Posterior cingulate gyrus (tissue), 11 donors: ENCODE data around the gene UBA7.
"Not testable (repeated sequence)": the region's sequence is repeated elsewhere in the genome, so short reads cannot be mapped to it uniquely, and the experiment has no call there.

Experiments used
- DNase-seq, 10 donors: peaks; one replicate each; pipeline versions ENCODE4 v3.0.0 to v3.0.0-alpha.2; 2020 to 2021; ENCODE audit warnings: mixed read lengths in 3 of 10
- intact Hi-C: fragments of 100-400 bp; cut with DNase I; formaldehyde crosslinking; loops from one replicate; pipeline ENCODE4 v1.15.1; 2023

The UBA7 gene

DNA sequence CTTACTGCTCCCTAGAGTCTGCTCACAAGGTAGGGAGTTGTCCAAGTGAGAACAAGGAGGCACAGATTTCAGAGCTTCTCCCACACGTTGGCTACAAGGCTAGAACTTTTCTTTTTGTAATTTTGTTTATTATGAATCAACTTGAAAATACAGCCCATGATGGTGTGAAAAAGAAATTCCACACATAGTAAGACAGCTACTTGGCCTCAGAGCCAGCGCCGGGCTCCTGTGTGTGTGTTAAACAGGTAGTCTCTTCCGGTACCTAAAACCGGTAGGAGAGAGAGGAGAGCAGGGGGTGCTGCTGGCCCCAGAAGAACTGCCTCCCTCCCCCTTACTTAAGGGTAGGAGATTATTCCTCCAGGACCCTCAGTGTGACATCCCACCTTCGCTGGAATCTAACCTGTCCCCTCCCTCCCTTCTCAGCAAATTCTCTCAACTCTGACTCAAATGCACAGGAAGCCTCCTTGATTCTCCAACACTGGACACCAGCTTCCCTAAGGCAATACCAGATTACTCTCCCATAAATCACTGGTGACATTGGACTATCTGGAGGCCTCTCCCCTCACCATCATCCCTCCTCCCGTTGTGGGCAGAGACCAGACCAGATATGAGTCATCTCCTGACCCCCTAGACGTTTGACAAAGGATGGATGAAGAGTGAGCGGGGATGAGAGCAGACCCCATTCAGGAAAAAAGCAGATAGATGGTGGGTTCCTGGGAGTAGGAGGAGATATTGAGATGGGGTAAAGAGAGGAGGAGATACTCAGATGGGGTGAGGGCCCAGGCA lies 22.9 kb downstream of the UBA7 start:
- DNase-seq, result peak in 2 of 10 donors; percentile 21 to 59
- intact Hi-C loops, result no loop called here

DNA sequence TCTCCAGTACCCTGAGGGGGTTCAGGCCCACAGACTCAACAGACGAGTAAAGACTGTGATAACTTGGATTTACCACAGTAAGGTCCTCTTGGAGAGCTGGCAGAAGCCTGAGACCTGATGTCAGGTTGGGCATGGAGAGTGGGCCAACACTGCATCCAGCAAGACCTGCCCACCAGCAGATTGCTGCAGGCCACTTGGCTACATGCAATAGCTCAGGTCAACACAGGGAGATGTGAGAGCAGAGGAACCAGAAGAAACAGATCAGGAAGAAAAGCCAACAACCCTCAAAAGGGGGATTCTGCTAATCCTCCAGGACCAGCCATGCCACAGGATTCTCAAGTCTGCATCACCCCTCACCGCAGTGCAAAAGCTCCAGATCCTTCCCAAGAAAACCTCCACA lies 25.7 kb downstream of the UBA7 start:
- intact Hi-C loops, result loop anchor here (5.0 kb wide), 1 partner anchor 66 kb away; the partner anchor contains the start of gene GMPPB

DNA sequence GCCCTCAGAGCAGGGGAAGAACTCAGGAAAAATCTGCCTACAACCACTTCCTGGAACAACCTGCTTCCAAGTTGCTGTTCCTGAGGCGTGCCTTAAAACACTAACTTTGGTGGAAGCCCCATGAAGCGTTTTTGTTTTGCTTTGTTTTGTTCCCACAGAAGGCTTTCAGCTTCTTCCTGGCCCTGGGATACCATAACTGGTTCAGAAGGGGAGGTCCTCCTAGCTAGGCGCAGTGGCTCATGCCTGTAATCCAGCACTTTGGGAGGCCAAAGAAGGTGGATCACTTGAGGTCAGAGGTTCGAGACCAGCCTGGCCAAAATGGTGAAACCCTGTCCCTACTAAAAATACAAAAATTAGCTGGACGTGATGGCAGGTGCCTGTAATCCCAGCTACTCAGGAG lies 26.2 kb downstream of the UBA7 start:
- DNase-seq, result peak in 2 of 10 donors; percentile 9 to 59
- intact Hi-C loops, result loop anchor here (5.0 kb wide), 1 partner anchor 65 kb away; the partner anchor contains the start of gene GMPPB

More for the DNA sequence above, 25.7 kb downstream of the UBA7 start:
- DNase-seq, result peak in 1 of 10 donors; percentile 7

DNA sequence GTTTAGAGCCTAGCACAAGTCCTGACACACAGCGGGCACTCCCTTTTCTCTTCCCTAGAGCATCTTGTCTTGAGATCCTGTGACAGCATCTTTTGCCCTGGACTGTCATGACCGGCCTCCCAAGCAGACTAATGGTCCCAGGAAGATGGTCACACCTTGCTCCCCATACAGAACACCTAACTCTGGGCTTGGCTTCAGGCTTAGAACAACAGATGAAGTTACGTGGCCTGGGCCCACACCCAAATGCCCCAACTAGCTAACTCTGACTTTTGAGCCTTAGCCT lies 26.6 kb downstream of the UBA7 start:
- no peak for DNase-seq
- intact Hi-C loops, result loop anchor here (5.0 kb wide), 1 partner anchor 65 kb away; the partner anchor contains the start of gene GMPPB

DNA sequence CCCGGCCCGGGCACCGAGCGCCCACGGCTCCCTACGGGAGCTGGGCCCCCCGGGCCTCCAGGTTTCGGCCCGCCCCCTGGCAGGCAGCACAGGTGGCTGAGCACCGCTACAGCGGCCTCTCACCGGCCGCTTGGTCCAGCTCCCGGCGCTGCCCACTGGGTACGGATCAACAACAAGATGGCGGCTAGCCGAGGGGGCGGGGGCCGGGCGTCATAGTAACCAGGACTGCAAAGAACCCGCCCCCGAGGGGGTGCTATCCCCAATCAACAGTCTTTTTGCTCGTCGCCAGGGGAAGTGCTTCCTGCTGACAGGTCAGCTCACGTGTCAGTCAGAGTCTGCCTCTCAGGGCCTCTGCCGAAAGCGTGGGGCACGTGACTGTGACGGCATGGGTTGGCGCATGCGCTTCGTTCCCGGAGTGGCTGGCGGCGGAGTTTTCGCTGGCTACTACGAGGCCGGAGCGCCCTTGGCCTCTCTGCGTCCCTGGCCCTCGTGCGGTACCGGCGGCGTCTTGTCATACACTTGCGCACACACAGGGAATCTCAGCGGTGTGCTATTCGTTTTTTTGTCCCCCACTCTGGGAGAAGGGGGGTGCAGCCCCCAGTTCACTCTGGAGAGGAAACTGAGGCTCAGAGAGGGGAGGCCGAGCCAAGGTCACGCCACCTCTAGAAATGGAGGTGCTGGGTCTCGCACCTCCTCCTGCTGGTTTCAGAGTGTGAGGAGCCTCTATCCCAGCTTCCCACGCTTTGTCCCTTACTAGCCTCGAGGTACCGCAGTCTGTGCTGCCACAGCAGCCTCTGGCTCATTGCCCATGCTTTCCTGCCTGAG lies 27.2 kb downstream of the UBA7 start, which contains the start of gene IP6K1:
IP6K1 (minus strand) TSS at position 186 of the 825 bp plus-strand sequence. CDS start 38,502 bp downstream, outside the sequence.
- intact Hi-C loops, result loop anchor here (5.0 kb wide), 1 partner anchor 64 kb away; the partner anchor contains the start of gene GMPPB
- peak; percentile 100 for DNase-seq

DNA sequence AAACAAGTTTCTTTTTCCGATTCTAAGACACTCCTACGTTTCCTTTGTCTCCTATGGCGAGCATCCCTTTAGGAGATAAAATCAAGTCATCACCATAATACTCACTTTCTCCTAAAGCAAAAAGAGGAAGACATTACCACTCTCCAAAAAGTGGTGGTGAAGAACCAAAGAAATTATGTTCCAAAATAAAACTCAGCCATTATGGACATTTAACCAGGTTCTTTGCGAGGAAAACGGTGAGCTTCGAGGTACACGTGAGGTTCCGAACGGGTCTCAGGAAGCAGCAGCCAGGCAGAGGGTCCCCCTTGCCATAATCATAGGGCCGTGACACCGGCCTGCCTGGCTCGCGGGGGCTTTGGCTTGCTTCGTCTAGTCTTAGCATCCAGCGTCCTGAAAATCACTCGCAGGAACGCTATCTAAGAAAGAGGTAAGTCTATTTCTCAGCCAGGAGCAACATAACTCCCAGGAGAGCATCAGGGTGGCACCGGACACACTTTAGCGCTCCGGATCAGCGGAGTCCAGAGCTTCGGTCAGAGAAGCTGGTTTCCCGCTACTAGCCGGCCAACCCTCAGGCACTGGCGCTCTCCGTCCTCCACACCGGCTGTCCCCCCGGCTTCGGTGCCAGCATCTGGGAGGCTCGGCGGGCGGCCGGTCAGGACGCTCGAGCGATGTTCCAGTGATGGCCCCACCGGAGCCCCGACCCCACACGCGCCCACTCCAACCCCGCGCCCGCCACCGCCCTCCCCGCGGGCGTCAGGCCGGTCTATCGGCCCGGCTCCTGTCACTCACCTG lies 28.0 kb downstream of the UBA7 start:
- intact Hi-C loops, result loop anchor here (5.0 kb wide), 1 partner anchor 63 kb away; the partner anchor contains the start of gene GMPPB
- peak in 4 of 10 donors; percentile 23 to 86 (median 34) for DNase-seq

DNA sequence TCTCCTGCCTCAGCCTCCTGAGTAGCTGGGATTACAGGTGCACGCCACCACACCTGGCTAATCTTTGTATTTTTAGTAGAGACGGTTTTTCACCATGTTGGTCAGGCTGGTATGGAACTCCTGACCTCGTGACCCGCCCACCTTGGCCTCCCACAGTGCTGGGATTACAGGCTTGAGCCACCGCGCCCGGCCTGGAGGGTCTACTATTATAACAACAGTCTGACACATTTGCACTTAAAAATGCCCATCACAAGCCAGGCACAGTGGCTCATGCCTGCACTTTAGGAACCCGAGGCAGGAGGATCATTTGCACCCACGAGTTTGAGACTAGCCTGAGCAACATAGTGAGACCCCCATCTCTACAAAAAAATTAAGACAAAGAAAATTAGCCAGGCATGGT lies 31.5 kb downstream of the UBA7 start:
- peak in 2 of 10 donors; percentile 50 to 59 for DNase-seq
- intact Hi-C loops, result not testable (repeated sequence)

DNA sequence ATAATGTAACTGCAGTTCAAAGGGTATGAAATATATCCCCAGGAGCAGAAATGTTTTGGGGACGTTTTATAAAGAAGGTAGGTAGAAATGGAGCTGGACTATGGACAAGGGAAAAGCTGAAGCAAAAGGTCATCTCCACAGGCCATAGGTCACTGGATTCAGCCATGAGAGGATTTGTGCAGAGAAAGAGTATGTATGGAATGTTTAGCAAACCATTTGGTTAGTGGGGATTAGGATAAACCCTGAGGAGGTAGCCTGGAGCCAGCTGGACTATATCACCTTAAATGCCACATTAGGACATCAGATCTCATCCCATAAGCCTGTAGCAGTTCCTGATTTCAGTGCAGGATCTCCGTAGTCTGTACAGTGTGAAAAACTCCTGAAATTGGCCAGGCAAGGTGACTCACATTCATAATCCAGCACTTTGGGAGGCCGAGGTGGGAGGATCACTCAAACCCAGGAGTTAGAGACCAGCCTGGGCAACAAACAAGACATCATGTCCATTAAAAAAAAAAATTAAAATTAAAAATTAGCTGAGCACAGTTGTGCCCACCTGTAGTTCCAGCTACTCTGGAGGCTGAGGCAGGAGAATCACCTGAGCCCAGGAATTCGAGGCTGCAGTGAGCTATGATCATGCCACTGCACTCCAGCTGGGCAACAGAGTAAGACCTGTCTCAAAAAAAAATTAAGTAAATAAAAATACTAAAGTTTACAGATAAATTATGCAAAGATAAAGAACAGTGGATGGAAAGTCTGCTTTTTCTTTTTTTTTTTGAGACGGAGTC lies 32.1 kb downstream of the UBA7 start:
- intact Hi-C loops, result no loop called here
- DNase-seq, result peak in 2 of 10 donors; percentile 8 to 22

DNA sequence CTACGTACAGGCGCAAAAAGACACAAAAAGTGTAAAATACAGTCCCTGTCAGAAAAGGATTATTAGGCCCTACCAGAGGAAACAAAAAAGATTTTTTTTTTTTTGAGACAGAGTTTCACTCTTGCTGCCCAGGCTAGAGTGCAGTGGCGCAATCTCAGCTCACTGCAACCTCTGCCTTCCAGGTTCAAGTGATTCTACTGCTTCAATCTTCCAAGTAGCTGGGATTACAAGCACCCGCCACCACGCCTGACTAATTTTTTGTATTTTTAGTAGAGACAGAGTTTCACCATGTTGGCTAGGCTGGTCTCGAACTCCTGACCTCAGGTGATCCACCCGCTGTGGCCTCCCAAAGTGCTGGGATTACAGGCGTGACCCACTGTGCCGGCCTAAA lies 32.8 kb downstream of the UBA7 start:
- peak in 1 of 10 donors; percentile 14 for DNase-seq
- intact Hi-C loops, result not testable (repeated sequence)

DNA sequence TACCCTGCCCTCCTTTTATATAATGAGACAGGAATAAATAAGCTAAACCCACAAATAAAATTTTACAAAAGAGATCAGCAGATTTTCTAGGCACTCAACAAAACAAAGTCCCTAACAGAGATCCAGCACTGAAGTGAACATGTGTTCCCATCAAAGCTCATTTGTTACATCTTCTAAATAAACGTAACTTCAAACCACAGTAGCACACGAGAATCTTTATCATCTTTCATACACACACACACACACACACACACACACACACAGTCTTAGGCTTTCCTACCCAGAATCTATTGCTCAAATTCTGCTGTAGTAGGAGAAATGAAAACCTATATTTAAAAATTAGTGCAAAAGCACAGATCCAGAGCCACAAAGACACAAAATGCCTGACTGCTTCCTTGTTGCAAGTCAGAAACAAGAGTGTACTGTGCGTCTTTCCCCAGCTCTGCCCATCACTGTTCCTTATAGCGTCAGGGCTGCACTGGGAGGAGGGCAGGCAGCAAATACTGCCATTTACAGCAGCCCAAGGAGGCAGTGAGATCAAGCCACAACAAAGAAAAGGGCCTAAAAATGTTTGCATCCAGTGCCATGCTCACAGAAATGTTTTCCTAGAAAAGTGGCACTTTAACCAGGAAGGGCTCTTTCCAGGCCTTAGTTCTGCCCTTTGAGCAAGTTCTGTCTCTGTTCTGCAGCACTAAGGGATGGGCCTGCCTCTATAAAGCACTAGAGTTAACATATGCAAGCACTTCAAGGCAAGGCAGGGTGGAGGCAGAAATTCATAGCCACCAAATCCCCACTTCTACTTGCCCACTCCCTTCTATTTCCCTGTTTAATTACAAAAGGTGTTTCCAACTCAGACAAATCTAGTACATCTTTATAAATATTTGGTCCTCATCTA lies 33.4 kb downstream of the UBA7 start:
- peak in 2 of 10 donors; percentile 18 to 37 for DNase-seq
- intact Hi-C loops, result no loop called here

DNA sequence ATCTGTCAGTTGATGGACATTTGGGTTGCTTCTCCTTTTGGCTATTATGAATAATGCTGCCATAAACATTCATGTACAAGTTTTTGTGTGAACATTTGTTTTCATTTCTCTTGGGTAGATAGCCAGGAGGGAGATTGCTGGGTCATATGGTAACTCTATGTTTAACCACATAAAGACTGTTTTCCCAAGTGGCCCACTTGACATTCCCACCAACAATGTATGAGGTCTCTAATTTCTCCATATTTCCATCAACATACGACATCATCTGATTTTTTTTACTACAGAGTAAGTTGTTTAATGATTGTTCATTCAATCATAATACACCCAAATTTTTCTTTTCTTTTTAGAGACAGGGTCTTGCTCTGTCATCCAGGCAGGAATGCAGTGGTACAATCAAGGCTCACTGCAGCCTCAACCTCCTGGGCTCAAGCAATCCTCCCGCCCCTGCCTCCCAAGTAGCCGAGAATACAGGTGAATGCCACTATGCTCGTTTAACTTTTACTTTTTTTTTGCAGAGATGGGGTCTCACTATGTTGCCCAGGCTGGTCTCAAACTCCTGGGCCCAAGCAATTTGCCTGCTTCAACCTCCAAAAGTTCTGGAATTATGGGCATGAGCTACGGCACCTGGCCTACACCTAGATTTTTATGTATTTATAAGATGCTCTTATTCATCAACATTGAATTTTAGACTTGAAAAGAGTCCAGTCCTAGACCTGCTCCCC lies 34.2 kb downstream of the UBA7 start:
- intact Hi-C loops, result no loop called here
- DNase-seq, result peak in 2 of 10 donors; percentile 4 to 5

DNA sequence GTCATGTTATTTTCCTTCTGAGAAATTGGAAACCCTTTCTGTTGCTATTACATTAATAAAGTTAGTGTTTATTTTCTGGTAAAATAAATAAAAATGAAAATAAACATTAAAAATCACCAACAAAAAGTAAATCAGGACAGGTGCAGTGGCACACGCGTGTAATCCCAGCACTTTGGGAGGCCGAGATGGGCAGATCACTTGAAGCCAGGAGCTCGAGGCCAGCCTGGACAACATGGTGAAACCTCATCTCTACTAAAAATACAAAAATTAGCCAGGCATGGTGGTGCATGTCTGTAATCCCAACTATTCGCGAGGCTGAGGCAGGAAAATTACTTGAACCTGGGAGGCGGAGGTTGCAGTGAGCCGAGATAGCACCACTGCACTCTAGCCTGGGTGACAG lies 37.7 kb downstream of the UBA7 start:
- intact Hi-C loops, result not testable (repeated sequence)
- DNase-seq, result peak in 2 of 10 donors; percentile 15 to 53

DNA sequence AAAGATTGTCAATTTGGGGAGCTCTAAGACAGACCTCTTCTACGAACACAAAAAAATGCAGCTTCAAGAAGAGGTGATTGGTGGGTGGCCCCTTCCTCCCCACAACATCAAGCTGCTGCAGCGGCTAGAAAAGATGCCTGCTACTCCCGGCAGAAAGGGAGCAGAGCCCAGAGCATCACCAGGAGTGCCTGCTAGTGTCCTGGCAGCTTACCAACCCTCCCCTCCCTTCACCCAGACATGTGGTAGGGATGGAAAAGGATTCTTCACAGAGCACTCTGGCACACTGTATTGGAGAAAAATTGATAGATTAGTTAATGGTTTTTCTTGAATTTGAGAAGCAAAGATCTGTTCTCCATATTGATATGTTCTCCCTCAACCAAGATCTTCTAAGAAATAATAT lies 38.2 kb downstream of the UBA7 start:
- peak in 8 of 10 donors; percentile 38 to 93 (median 62) for DNase-seq
- intact Hi-C loops, result no loop called here

DNA sequence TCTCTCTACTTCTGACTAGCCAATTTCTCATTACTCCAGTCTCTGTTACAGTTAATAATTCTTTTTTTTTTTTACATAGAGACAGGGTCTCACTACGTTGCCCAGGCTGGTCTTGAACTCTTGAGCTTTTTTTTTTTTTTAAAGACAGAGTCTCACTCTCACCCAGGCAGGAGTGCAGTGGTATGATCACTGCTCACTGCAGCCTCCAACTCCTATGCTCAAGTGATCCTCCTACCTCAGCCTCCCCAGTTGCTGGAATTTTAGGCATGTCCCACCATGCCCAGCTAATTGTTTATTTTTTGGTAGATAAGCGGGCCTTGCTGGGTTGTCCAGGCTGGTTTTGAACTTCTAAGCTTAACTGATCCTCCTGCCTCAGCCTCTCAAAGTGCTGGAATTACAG lies 41.0 kb downstream of the UBA7 start:
- intact Hi-C loops, result no loop called here
- peak in 1 of 10 donors; percentile 13 for DNase-seq

DNA sequence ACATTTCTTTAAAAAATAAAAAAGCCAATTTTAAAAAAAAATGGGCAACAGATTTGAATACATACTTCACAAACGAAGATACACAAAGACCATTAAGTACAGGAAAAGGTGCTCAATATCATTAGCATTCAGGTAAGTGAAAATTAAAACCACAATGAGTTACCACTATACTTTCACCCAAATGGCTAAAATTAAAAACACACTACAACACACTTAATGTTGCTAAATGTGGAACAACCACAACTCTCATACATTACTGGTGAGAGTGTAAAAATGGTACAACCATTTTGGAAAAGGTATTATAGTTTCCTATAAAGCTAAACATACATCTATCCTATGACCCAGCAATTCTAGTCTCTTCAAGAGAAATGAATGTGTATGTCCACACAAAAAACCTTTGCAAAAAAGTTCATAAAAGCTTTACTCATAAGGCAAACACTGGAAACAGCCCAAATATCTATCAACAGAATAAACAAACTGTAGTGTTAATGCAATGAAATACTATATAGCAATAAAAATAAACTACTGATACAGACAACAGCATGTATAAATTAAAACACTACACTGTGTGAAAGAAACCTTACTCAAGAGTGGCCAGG lies 42.3 kb downstream of the UBA7 start:
- intact Hi-C loops, result no loop called here

DNA sequence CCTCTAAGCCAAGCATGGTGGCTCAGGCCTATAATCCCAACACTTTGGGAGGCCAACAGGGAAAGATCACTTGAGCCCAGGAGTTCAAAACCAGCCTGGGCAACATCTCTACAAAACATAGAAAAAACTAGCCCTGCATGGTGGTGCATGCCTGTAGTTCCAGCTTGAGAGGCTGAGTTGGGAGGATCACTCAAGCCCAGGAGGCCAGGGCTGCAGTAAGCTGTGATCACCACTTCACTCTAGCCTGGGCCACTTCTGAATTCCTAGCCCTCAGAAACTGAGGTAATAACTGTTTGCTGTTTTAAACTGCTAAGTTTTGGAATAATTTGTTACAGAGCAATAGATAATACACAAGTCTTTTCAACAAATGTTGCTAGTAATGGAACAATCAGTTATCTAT lies 43.8 kb downstream of the UBA7 start:
- intact Hi-C loops, result no loop called here
- no peak for DNase-seq

More for the DNA sequence above, 42.3 kb downstream of the UBA7 start:
- DNase-seq, result no peak

DNA sequence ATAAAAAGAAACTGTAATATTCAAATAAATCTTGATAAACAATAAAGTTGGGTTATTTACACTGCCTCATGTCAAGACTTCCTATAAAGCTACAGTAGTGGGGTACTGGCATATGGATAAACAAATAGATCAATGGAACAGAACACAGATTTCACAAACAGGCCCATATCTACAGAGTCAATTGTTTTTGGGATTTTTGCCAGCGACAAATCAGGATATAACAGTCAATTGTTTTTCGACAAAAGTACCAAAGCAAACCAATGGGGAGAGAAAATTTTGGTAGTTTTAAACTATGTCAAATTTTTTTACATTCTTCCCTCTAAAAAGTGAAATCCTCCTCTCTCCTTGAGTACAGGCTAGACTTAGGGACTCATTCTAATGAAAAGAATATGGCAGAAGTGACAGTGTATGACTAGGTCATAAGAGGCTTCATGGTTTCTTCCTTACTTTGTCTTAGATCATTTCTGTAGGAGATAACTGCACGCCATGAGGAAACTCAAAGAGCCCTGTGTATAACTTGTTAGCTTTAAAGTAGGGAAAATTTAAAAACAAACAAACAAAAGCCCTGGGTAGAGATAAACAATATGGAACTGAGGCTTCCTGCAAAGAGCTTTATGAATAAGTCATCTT lies 44.4 kb downstream of the UBA7 start:
- intact Hi-C loops, result no loop called here

More for the DNA sequence above, 44.4 kb downstream of the UBA7 start:
- no peak for DNase-seq
